22Rv1 (cell line): ENCODE results near the gene PKHD1.

Source experiments
- CTCF ChIP-seq: fragments of 450-650 bp; IDR thresholded peaks from 2 replicates; pipeline ENCODE4 v1.5.1; 2017; ENCODE audit warnings: mild to moderate bottlenecking
- ZFX ChIP-seq: fragments of 450-650 bp; IDR thresholded peaks from 2 replicates; pipeline ENCODE4 v1.6.1; 2017; ENCODE audit warnings: antibody characterized with exemption, borderline replicate concordance

GRCh38 chr6:51927450-51927849 lies 160.0 kb downstream of the PKHD1 start:
- TF ChIP-seq CTCF (no peak), ZFX (no peak)
